C4-2B (cell line): ENCODE results near the gene KMT5B.

ENCODE experiments used
- CTCF ChIP-seq: fragments of 450-650 bp; conservative IDR thresholded peaks from 2 replicates; pipeline ENCODE4 v1.5.1; 2017; ENCODE audit warnings: mild to moderate bottlenecking
- ZFX ChIP-seq: fragments of 450-650 bp; IDR thresholded peaks from 2 replicates; pipeline ENCODE4 v1.6.1; 2017

GRCh38 chr11:68189082-68189481 lies 24.0 kb downstream of the KMT5B start:
- TF ChIP-seq CTCF (no peak), ZFX (no peak)
